ENCODE measurements around the gene RNF217. TPM values are rescaled to one million over a fixed set of nuclear protein-coding genes. Genes with fewer than 3 reads are reported as not detected.

The RNF217 gene
- total and polyA plus RNA-seq, 2 of the 8 experiments (the other 6 are each of a cell fraction or from before 2014, with no cell fraction given): 2.0 to 8.9 TPM

- TF ChIP-seq, protein P1, sequence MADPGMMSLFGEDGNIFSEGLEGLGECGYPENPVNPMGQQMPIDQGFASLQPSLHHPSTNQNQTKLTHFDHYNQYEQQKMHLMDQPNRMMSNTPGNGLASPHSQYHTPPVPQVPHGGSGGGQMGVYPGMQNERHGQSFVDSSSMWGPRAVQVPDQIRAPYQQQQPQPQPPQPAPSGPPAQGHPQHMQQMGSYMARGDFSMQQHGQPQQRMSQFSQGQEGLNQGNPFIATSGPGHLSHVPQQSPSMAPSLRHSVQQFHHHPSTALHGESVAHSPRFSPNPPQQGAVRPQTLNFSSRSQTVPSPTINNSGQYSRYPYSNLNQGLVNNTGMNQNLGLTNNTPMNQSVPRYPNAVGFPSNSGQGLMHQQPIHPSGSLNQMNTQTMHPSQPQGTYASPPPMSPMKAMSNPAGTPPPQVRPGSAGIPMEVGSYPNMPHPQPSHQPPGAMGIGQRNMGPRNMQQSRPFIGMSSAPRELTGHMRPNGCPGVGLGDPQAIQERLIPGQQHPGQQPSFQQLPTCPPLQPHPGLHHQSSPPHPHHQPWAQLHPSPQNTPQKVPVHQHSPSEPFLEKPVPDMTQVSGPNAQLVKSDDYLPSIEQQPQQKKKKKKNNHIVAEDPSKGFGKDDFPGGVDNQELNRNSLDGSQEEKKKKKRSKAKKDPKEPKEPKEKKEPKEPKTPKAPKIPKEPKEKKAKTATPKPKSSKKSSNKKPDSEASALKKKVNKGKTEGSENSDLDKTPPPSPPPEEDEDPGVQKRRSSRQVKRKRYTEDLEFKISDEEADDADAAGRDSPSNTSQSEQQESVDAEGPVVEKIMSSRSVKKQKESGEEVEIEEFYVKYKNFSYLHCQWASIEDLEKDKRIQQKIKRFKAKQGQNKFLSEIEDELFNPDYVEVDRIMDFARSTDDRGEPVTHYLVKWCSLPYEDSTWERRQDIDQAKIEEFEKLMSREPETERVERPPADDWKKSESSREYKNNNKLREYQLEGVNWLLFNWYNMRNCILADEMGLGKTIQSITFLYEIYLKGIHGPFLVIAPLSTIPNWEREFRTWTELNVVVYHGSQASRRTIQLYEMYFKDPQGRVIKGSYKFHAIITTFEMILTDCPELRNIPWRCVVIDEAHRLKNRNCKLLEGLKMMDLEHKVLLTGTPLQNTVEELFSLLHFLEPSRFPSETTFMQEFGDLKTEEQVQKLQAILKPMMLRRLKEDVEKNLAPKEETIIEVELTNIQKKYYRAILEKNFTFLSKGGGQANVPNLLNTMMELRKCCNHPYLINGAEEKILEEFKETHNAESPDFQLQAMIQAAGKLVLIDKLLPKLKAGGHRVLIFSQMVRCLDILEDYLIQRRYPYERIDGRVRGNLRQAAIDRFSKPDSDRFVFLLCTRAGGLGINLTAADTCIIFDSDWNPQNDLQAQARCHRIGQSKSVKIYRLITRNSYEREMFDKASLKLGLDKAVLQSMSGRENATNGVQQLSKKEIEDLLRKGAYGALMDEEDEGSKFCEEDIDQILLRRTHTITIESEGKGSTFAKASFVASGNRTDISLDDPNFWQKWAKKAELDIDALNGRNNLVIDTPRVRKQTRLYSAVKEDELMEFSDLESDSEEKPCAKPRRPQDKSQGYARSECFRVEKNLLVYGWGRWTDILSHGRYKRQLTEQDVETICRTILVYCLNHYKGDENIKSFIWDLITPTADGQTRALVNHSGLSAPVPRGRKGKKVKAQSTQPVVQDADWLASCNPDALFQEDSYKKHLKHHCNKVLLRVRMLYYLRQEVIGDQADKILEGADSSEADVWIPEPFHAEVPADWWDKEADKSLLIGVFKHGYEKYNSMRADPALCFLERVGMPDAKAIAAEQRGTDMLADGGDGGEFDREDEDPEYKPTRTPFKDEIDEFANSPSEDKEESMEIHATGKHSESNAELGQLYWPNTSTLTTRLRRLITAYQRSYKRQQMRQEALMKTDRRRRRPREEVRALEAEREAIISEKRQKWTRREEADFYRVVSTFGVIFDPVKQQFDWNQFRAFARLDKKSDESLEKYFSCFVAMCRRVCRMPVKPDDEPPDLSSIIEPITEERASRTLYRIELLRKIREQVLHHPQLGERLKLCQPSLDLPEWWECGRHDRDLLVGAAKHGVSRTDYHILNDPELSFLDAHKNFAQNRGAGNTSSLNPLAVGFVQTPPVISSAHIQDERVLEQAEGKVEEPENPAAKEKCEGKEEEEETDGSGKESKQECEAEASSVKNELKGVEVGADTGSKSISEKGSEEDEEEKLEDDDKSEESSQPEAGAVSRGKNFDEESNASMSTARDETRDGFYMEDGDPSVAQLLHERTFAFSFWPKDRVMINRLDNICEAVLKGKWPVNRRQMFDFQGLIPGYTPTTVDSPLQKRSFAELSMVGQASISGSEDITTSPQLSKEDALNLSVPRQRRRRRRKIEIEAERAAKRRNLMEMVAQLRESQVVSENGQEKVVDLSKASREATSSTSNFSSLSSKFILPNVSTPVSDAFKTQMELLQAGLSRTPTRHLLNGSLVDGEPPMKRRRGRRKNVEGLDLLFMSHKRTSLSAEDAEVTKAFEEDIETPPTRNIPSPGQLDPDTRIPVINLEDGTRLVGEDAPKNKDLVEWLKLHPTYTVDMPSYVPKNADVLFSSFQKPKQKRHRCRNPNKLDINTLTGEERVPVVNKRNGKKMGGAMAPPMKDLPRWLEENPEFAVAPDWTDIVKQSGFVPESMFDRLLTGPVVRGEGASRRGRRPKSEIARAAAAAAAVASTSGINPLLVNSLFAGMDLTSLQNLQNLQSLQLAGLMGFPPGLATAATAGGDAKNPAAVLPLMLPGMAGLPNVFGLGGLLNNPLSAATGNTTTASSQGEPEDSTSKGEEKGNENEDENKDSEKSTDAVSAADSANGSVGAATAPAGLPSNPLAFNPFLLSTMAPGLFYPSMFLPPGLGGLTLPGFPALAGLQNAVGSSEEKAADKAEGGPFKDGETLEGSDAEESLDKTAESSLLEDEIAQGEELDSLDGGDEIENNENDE (IDR thresholded peaks at IDR 0.05; ENCODE audit: insufficient replicate concordance, low read length): no peak
- TF ChIP-seq CREB1 (IDR thresholded peaks at IDR 0.05) (no peak), RNF2 (IDR thresholded peaks at IDR 0.05; ENCODE audit: borderline replicate concordance, low read depth, low read length, missing control alignments, poor library complexity, severe bottlenecking) (no peak), TCF12 (IDR thresholded peaks at IDR 0.05; ENCODE audit: low read depth, low read length) (no peak), POLR2AphosphoS5 (IDR thresholded peaks at IDR 0.05; ENCODE audit: low read depth, low read length) (no peak), SRF (IDR thresholded peaks at IDR 0.05; ENCODE audit: low read depth, low read length) (no peak), FOSL1 (IDR thresholded peaks at IDR 0.05; ENCODE audit: insufficient read depth, low read depth, low read length) (no peak), SP1 (IDR thresholded peaks at IDR 0.05; ENCODE audit: low read depth, low read length) (no peak), TAF7 (optimal IDR thresholded peaks at IDR 0.05; ENCODE audit: borderline replicate concordance, low read depth, low read length) (no peak)
- TF ChIP-seq, protein P2, sequence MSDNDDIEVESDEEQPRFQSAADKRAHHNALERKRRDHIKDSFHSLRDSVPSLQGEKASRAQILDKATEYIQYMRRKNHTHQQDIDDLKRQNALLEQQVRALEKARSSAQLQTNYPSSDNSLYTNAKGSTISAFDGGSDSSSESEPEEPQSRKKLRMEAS (IDR thresholded peaks at IDR 0.05): no peak
These were observed 52.9 kb downstream of the RNF217 start (continued) for GRCh38 chr6:125015152-125015551.

All from H1 (cell line).